T-cell (primary cell): ENCODE results near the gene SLC2A10. TPM values are rescaled to one million over a fixed set of nuclear protein-coding genes. Genes with fewer than 3 reads are reported as not detected.

ENCODE experiments used
- ATAC-seq, 4 experiments: fragments of 200-7000 bp in 3 of 4; fragments of 150-1000 bp in 1 of 4; cut with Tn5 transposase; replicated peaks in 1 of 4; 1 replicate in 3 of 4; 2 replicates in 1 of 4; pipeline ENCODE4 v1.10.0; 2021; ENCODE audit warnings: moderate library complexity in 3 of 4, mild to moderate bottlenecking in 2 of 4, moderate number of reproducible peaks in 1 of 4
- CTCF ChIA-PET, 2 donors: fragments of 300-600 bp; sonication (Branson Sonifier 250); formaldehyde crosslinking; loops; one replicate each; lab custom pipeline; 2022; ENCODE audit warnings: antibody characterized with exemption in 2 of 2; lab: Charles Lee
- POLR2A ChIA-PET, 2 donors: fragments of 300-600 bp; sonication (Branson Sonifier 250); formaldehyde crosslinking; loops; one replicate each; lab custom pipeline; 2022; ENCODE audit warnings: antibody characterized with exemption in 2 of 2; lab: Charles Lee
- DNase-seq, 35 experiments: peaks; one replicate each; pipeline versions ENCODE4 v3.0.0 to v3.0.0-alpha.2; 2013 to 2023
- H3K27ac ChIP-seq: one replicate; pipeline ENCODE4 v1.5.1; 2013; ENCODE audit warnings: low read length
- H3K27me3 ChIP-seq, 2 experiments: replicated peaks in 1 of 2; 1 replicate in 1 of 2; 2 replicates in 1 of 2; pipeline versions ENCODE4 v1.6.1 to v1.7.0; 2013; ENCODE audit warnings: low read length in 1 of 2, mixed read lengths in 1 of 2; ENCODE audit not compliant: control insufficient read depth in 2 of 2, insufficient read depth in 2 of 2; ENCODE audit errors: extremely low read depth in 1 of 2
- H3K36me3 ChIP-seq, 2 donors: 1 replicate in 1 of 2; 2 replicates in 1 of 2; pipeline versions ENCODE4 v1.6.1 to v1.7.0; 2013; ENCODE audit warnings: low read length in 1 of 2; ENCODE audit not compliant: control insufficient read depth in 2 of 2, insufficient read depth in 1 of 2; ENCODE audit errors: extremely low read depth in 1 of 2
- H3K4me1 ChIP-seq, 2 experiments: 1 replicate in 1 of 2; 2 replicates in 1 of 2; pipeline versions ENCODE4 v1.6.1 to v1.7.0; 2013; ENCODE audit warnings: low read length in 2 of 2, mixed read lengths in 1 of 2; ENCODE audit not compliant: insufficient read depth in 2 of 2, control insufficient read depth in 1 of 2; ENCODE audit errors: extremely low read depth in 1 of 2
- H3K4me3 ChIP-seq, 2 donors: 1 replicate in 1 of 2; 2 replicates in 1 of 2; pipeline versions ENCODE4 v1.5.1 to v1.7.0; 2013; ENCODE audit warnings: mild to moderate bottlenecking in 2 of 2, low read length in 1 of 2, moderate library complexity in 1 of 2; ENCODE audit not compliant: control insufficient read depth in 1 of 2; ENCODE audit errors: extremely low read depth in 1 of 2
- H3K9me3 ChIP-seq: 2 replicates; pipeline ENCODE4 v1.7.0; 2013
- H3K27ac Mint-ChIP-seq, 2 donors: one replicate each; pipeline ENCODE4 v1.8.0; 2020 to 2021; ENCODE audit warnings: mild to moderate bottlenecking in 2 of 2, mixed read lengths in 2 of 2
- H3K27me3 Mint-ChIP-seq, 2 donors: one replicate each; pipeline ENCODE4 v1.8.0; 2021 to 2022; ENCODE audit warnings: mixed read lengths in 2 of 2
- H3K36me3 Mint-ChIP-seq: one replicate; pipeline ENCODE4 v1.8.0; 2021; ENCODE audit warnings: mixed read lengths
- H3K4me1 Mint-ChIP-seq, 3 donors: one replicate each; pipeline ENCODE4 v1.8.0; 2020 to 2022; ENCODE audit warnings: mixed read lengths in 3 of 3, mild to moderate bottlenecking in 1 of 3
- H3K4me3 Mint-ChIP-seq, 3 donors: one replicate each; pipeline ENCODE4 v1.8.0; 2020 to 2022; ENCODE audit warnings: mild to moderate bottlenecking in 3 of 3, mixed read lengths in 3 of 3, moderate library complexity in 3 of 3
- H3K9me3 Mint-ChIP-seq, 3 donors: one replicate each; pipeline ENCODE4 v1.8.0; 2020 to 2022; ENCODE audit warnings: mixed read lengths in 3 of 3
- WGBS: methylation state at CpG from one replicate; pipeline ENCODE4 v1.1.5; 2013; ENCODE audit warnings: missing lambda C conversion rate; ENCODE audit not compliant: insufficient coverage; 5-methylcytosine and 5-hydroxymethylcytosine counted together
- total RNA-seq, 35 experiments: library from RNA in 6 of 35; stranded (reverse) in 6 of 35; fragments of 120-200 nt in 1 of 35; gene quantifications; one replicate each; pipeline versions ENCODE4 v1.2.1 to v1.2.4 and lab custom pipeline; 2013 to 2026

SLC2A10 gene
- total RNA-seq, 5 donors from 2014 or later (not counting 1 experiment from before 2014, with no cell fraction given): 0.07 to 0.54 (median 0.09) TPM; not detected in 2

DNA sequence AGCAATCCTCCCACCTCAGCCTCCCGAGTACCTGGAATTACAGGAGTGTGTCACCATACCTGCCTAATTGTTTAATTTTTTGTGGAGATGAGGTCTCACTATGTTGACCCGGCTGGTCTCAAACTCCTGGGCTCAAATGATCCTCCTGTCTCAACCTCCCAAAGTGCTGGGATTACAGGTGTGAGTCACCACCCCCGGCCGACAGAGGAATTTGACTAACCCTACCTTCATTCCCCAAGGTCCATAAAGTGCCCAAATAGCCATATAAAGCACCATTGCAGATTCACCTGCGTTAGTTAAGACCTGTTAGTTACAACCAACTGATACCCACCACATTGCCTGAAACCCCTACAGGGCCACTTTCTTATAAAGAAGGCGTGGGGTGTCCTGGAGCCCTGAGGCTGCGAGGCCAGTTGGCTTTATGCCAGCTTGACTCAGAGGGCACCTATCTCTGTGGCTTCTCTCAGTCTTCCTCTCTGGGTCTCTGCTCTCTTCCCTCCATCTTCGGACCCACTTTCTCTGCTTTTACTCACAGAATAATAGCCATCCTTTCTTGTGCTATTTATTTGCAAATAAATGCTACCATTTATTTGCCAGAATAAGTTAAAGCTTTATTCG lies 65.6 kb downstream of the SLC2A10 start:
- H3K4me1 Mint-ChIP-seq: no peaks in the 10 kb centered on the region
- no peaks in the 10 kb centered on the region for H3K36me3 ChIP-seq
- H3K4me1 ChIP-seq: no peaks in the 10 kb centered on the region
- no peak for ATAC-seq
- H3K27ac Mint-ChIP-seq: no peak overlapping the region
- H3K4me3 Mint-ChIP-seq: no peak overlapping the region
- POLR2A ChIA-PET: no interaction called here
- CTCF ChIA-PET: no interaction called here
- H3K9me3 ChIP-seq: no peaks in the 10 kb centered on the region
- H3K27me3 Mint-ChIP-seq: peaks cover 25 to 40% of the 10 kb centered on the region in 2 donors
- H3K9me3 Mint-ChIP-seq: no peaks in the 10 kb centered on the region
- WGBS: 73% methylated on average over 2 of the region's 9 CpGs
- peaks cover 0 to 25% of the 10 kb centered on the region in 2 experiments for H3K27me3 ChIP-seq
- no peaks in the 10 kb centered on the region for H3K36me3 Mint-ChIP-seq
- no peak for DNase-seq
- H3K4me3 ChIP-seq: no peak overlapping the region
- H3K27ac ChIP-seq: no peak overlapping the region

DNA sequence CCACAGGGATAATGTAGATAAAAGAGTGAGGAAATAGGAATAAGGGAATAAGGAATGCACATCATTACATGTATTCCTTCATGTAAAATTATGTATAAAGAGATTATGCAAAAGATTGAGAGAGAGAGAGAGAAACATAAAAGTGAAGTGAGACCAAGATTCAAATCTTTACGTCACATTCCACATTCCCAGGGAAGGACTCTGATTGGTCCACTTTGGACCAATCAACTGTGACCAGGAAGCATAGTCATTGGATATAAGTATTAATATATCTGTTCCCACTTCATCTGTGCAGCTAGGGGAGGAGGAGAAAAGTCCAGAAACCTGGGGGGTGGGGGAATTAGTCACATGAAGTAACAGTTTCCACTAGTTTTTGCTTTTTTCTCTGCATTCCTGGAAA lies 66.4 kb downstream of the SLC2A10 start:
- H3K27me3 ChIP-seq: peaks cover 0 to 25% of the 10 kb centered on the region in 2 experiments
- no peak overlapping the region for H3K27ac ChIP-seq
- no peak for DNase-seq
- H3K4me1 ChIP-seq: no peaks in the 10 kb centered on the region
- no peaks in the 10 kb centered on the region for H3K4me1 Mint-ChIP-seq
- H3K4me3 Mint-ChIP-seq: no peak overlapping the region
- H3K36me3 ChIP-seq: no peaks in the 10 kb centered on the region
- peaks cover 22 to 33% of the 10 kb centered on the region in 2 donors for H3K27me3 Mint-ChIP-seq
- POLR2A ChIA-PET: no interaction called here
- H3K4me3 ChIP-seq: no peak overlapping the region
- CTCF ChIA-PET: interaction anchor here in 1 of 2 donors (0.5 kb wide), 1 partner anchor 54 kb away, joined by 4 read pairs; no protein-coding TSS in a partner anchor
- H3K9me3 Mint-ChIP-seq: no peaks in the 10 kb centered on the region
- no peaks in the 10 kb centered on the region for H3K36me3 Mint-ChIP-seq
- no peaks in the 10 kb centered on the region for H3K9me3 ChIP-seq
- ATAC-seq: no peak
- no peak overlapping the region for H3K27ac Mint-ChIP-seq
- no CpG with 5 or more reads among the region's 1 CpG for WGBS

DNA sequence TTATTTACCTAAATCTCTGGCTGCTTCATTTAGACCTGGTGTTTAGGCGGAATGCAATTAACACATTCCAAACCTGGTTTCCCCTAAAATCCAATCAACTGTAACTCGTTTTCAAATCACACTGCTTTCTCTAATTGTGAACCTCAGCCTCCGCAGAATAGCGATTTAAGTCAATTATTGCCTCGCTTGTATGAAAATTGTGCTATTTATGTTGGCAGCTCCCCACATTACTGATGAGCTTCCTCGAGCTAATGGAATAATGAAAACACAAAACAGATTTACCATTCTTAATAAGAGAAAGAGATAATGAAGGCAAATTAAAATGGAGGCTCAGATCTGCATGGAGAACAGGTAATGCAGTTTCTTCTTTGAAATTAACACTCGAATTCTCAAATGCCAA lies 67.9 kb downstream of the SLC2A10 start:
- 83% methylated on average over 1 of the region's 7 CpGs for WGBS
- peaks cover 23 to 32% of the 10 kb centered on the region in 2 donors for H3K27me3 Mint-ChIP-seq
- no peaks in the 10 kb centered on the region for H3K9me3 ChIP-seq
- POLR2A ChIA-PET: no interaction called here
- no peak overlapping the region for H3K27ac Mint-ChIP-seq
- H3K4me1 ChIP-seq: no peaks in the 10 kb centered on the region
- H3K4me3 ChIP-seq: no peak overlapping the region
- CTCF ChIA-PET: no interaction called here
- H3K27ac ChIP-seq: no peak overlapping the region
- peaks cover 0 to 26% of the 10 kb centered on the region in 2 experiments for H3K27me3 ChIP-seq
- H3K4me3 Mint-ChIP-seq: no peak overlapping the region
- DNase-seq: no peak
- H3K36me3 ChIP-seq: no peaks in the 10 kb centered on the region
- no peaks in the 10 kb centered on the region for H3K9me3 Mint-ChIP-seq
- no peak for ATAC-seq
- H3K4me1 Mint-ChIP-seq: no peaks in the 10 kb centered on the region
- no peaks in the 10 kb centered on the region for H3K36me3 Mint-ChIP-seq

DNA sequence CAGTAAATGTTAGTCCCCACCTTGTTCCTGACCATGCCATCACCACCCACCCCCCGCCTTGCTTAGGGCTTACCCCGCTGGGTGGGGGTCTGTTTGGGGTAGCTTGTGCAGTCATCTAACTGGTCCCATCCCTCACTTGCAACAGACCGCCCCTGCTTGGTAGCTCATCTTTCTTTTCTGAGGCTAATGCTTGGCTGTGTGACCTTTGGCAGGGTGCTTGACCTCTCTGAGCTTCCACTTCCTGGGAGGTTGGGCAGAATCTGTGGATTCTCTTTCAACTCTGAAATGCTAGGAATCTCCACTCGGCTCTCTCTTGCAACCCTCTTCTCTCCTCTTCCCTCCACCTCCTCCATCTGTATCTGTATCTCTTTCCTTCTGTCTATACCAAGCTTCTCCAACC lies 70.4 kb downstream of the SLC2A10 start:
- DNase-seq (no peak), ATAC-seq (no peak)
- Mint-ChIP-seq H3K4me1 (no peaks in the 10 kb centered on the region), H3K27me3 (peaks cover 17 to 26% of the 10 kb centered on the region in 2 donors), H3K4me3 (no peak overlapping the region), H3K36me3 (no peaks in the 10 kb centered on the region), H3K9me3 (no peaks in the 10 kb centered on the region), H3K27ac (no peak overlapping the region)
- Histone ChIP-seq H3K36me3 (no peaks in the 10 kb centered on the region), H3K4me1 (no peaks in the 10 kb centered on the region), H3K9me3 (no peaks in the 10 kb centered on the region), H3K4me3 (no peak overlapping the region), H3K27me3 (peaks cover 0 to 27% of the 10 kb centered on the region in 2 experiments), H3K27ac (no peak overlapping the region)
- ChIA-PET POLR2A (no interaction called here), CTCF (interaction anchor here in 1 of 2 donors (0.7 kb wide), 1 partner anchor 15 kb away, joined by 3 read pairs; no protein-coding TSS in a partner anchor)
- WGBS: 40% methylated on average over 1 of the region's 4 CpGs

DNA sequence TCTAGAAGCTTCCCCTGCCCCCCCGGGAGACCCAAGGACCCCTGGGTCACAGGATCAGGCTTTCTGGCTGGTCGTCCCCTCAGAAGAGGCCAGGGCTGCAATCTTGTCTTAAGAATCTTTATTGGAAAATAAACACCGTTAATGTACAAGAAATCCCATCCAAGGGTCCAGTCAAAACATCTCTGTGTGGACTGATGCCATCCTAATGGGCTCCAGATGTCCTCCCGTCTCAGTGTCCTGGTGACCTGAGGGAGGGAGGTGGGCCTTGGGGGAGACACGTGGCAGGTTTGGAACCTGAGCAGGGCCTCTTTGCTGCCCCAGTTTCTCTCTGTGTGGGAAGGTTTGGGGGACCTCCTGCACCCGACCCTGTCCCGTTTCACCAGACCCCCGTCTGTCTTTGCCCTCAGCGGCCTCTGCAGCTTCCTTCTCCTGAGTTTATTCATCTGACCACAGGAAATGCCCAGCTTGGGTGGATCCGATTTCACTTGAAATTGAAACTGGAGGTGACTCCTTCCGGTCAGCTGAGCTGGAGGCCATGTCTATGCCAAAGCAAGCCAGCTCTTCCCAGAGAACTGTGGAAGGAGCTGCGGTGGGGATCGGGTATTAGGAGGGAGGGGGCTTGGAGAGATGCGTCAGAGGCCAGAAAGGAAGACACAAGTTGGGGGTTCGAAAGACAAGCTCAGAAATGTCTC lies 75.1 kb downstream of the SLC2A10 start:
- H3K4me3 ChIP-seq: no peak overlapping the region
- ATAC-seq: no peak
- H3K36me3 ChIP-seq: no peaks in the 10 kb centered on the region
- WGBS: 16% methylated on average over 7 of the region's 15 CpGs
- H3K9me3 ChIP-seq: no peaks in the 10 kb centered on the region
- Mint-ChIP-seq H3K9me3 (no peaks in the 10 kb centered on the region), H3K4me3 (no peak overlapping the region), H3K27ac (no peak overlapping the region), H3K27me3 (peaks cover 10 to 32% of the 10 kb centered on the region in 2 donors), H3K4me1 (no peaks in the 10 kb centered on the region), H3K36me3 (no peaks in the 10 kb centered on the region)
- CTCF ChIA-PET: no interaction called here
- H3K27me3 ChIP-seq: peaks cover 0 to 40% of the 10 kb centered on the region in 2 experiments
- H3K27ac ChIP-seq: no peak overlapping the region
- POLR2A ChIA-PET: no interaction called here
- no peak for DNase-seq
- H3K4me1 ChIP-seq: no peaks in the 10 kb centered on the region
